ENCODE results near the gene SYPL1.
A peak's percentile ranks its signal among the peaks of the same experiment; 100 is the strongest.

SYPL1 gene

DNA sequence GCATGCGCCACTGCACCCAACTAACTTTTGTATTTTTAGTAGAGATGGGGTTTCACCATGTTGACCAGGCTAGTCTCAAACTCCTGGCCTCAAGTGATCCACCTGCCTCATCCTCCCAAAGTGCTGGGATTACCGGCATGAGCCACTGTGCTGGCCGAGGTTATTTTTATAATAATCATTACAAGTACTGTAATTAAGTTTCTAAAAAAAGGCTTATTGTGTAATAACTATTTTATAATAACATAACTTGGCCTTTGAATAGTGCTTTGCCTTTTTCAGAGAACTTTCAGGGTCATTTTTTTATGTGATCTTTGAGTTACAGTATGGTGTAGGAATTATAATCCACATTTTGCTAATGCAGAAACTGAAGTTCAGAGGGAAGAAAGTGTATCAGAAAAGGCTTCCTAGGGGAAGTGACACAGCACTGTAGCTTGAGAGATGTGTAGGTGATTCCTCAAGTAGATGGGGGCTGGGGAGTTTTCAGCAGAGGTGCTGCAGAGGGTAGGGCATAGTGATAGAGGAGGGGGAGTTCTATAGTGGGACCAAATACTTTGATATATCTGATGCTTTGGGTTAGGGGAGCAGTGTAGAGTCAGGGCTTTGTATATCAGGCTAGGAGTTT, 9.2 kb upstream of the SYPL1 start:
- DNase-seq, result no peak

DNA sequence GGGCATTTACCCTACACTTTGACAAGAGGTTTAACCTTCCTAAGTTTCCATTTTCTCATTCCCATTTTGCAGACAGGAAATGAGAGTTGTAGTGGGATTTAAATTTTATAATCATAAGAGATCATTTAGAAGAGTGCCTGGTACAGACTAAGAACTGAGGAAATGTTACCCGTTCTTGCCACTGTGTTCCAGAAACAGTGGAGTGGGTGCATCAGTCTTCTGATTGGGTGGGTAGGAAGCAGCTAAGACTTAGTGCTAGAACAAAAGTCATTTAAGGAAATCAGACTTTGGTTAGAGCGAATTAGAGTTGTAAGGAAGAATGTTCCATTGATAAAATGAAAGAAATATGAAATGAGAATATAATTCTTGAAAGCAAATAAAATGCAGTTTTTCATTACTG, 8.4 kb upstream of the SYPL1 start:
- DNase-seq, result no peak

- DNase-seq, result no peak
These were observed 7.6 kb upstream of the SYPL1 start for GRCh38 chr7:106119719-106120118.

DNA sequence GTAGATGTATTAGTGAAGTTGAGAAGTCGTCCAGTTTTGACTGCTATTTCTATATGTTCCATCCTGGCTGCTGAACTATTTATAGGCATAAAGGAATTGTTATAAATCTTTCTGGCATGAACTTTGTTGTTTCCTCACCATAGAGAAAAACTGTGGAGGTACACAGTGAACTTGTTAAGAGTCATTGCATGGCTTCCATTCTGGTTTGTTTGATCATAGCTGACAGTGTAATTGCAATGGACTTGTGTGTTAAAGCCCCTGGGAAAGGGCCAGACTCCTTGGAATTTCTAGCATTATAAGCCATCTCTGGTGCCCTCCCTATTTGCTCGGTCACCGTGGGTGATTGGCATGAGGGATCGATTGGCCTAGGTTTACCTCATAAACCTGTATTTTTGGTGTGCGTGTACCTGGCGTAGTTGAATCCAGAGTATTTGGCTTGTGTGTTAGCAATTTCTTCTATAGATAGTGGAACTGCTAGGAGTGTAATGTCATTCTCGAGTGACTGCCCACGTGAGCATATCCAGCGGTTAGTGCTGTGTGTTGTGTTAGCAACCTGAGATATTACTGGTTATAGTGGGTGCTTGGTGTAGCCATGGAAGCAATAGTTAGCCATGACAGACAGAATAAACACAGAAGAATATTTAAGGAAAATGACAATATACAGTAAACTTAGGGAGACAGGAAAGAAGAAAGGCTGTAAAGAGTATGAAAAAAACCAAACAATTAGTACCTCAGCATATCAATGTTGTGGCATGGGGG, 5.9 kb upstream of the SYPL1 start:
- no peak for DNase-seq

DNA sequence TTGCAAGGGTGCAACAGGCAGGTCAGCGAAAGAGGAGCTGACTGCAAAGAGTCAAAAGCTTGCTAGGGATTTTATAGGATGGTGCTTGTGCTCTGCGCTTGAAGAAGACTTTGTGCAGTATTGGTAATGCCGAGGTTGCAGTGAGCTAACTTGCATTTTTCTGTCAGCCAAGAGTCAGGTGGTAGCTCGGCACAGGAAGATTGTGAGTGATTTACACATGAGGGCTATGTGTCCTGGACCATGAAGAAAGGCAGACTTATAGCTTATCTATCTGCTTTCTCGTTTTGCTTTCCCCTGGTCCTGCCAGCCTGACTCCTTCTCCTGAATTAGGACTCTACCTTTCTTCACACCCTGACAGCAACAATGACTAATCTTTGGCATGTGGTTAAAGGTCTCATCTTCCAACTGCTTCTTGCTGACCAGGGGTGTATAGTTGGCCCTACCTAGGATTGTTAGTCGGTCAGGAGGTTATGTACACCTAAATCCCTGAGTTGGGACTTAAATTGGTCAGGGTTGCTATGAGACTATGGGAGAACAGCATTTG, 4.1 kb upstream of the SYPL1 start:
- DNase-seq, result no peak

GRCh38 chr7:106114716-106115383, 2.7 kb upstream of the SYPL1 start:
- DNase-seq, result no peak

GRCh38 chr7:106112972-106113421, 885 bp upstream of the SYPL1 start:
- no peak for DNase-seq

- peak; percentile 55 for DNase-seq
These were observed 426 bp downstream of the SYPL1 start for GRCh38 chr7:106111655-106112117.

DNA sequence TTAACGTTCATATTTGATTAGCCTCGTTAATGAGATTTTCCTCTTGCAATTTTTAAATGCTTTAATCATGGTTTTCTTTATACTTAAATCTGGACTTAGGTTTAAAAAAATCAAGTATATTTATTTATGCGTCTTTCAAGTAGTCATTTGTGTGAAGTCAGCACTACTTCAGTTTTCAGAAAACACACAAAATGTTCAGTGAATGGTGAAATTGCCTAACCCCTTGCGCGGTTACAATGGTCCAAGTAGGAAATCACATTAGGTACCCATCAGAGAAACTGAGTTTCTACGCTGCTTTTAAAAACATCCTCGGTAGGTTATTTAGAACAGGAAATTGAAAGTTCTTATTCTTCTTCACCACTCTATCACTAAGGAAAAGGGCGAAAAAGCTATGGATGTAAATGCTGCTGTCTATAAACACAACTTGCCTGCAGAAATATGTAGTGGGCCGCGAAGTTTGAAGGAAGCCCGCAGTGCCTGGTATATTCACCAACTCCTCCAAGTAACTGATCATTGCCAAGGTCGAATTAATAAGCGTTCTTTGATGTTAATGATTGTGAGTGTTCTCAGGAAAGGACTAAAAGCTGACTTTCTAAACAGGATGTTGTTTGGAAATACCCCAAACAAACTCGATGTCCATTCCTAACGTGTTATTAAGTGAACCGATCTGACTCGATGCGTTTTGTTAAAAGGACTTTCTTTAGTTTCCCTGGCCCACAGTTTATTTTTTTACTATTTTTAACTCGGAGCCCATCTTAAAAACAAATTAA, 1.0 kb downstream of the SYPL1 start:
- DNase-seq, result no peak

DNA sequence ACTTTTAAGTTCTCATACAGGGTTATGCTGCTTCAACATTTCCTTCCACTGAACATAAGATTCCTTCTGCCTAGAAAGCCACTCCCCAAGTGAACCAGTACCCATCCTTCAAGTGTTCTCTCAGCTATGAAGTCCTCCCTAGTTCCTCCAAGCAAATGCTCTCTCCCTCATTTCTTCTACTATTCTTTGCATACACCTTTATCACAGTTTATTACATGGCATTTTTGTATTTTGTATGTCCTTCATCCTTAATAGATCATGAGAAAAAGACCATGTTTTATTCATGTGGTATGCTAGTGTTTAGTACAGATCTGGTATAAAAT, 1.9 kb downstream of the SYPL1 start:
- no peak for DNase-seq

GRCh38 chr7:106109521-106110237, 2.4 kb downstream of the SYPL1 start:
- no peak for DNase-seq

DNA sequence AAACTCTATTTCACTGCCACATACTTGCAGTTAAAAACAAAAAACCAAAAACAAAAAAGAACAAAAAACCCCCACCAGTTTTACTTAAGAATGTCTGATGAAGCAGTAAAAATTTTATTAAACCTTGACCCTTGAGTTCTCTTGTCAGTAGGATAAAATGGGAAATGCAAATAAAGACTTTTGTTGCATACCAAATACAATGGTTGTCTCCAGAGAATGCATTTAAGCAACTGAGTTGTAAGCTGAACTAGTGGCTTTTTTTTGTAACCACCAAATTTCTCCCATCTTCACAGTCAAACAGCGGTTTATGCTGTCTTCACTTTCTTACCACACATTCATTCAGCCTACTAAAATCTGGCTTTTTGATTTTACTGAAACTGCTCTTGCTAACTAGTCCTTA, 3.1 kb downstream of the SYPL1 start:
- DNase-seq, result no peak

DNA sequence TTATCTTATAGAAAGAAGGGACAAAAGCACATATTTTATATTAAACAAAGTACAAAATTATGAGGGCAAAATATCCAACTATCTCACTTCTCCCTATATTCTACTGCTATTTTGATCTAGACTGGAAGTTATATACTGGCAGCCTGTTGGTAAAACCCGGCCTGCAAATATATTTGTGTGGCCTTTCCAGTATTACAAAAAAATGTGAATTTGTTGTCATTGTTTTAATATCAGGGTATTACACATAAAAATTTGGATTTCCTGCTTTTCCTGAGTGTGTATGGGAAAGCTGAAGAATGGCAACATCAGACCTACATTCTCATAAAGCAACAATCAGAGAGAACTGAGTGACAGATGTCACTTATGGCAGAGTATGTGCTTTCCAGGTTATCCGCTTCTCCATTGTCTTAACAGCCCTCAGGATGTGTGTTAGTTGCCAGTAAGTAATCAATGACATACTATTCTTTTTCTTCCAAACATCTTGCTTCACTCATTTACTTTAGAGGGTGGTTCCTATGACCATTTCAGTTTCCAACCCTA, 7.3 kb downstream of the SYPL1 start:
- no peak for DNase-seq

GRCh38 chr7:106102387-106102966, 9.6 kb downstream of the SYPL1 start:
- no peak for DNase-seq

DNA sequence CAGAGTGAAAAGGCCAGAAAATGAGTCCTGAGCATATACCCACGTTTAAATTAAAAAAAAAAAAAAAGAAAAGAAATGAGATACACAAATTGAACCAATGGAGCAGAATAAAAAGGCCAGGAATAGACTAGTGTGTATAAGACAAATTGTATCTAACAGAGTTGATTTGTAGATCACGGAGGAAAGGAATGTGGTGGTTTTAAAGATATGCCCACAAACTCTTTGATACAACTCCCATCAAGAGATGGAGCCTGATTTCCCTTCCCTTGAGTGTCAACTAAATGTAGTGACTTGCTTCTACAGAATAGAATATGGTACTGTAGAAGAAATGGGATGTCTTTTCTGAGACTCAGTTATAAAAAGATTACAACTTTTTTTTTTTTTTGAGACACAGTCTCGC, 10.4 kb downstream of the SYPL1 start:
- DNase-seq, result no peak

GRCh38 chr7:106100863-106101629, 11.1 kb downstream of the SYPL1 start:
- no peak for DNase-seq

GRCh38 chr7:106099539-106099938, 12.6 kb downstream of the SYPL1 start:
- no peak for DNase-seq

DNA sequence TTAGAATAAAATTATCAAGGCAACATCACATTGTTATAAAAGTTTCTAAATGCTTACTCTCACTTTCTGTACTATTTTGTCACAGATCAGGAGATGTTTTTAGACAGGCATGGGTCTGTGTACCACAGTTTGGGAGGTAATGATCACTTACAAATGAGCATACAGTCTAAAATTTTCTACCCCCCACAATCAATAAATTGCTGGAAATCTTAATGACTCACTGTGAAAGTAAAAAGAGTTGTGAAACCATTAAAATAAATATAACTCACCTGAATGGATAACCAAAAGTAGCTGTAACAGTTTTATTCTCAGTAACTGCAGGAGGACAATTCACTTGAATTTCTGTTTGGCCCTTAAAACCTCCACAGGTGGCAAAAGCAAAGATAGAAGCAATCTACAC, 13.2 kb downstream of the SYPL1 start:
- no peak for DNase-seq

DNA sequence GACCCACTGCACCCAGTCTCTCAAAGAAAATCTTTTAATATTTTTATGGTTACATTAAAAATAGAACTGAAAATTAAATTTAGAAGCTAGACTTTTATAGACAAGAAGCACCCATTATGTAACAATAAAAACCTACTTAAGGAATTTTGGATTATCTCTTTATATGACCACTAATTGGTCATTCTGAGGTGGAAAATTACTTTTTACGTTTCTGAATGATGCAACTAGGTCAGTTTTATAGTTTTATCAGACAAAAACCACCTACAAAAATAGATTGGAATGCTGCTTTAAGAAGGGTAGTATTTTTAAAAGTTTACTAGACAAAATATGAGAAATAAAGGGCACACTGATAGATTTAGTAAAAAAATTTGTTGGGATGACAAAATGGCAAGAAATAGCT, 16.5 kb downstream of the SYPL1 start:
- DNase-seq, result no peak

DNA sequence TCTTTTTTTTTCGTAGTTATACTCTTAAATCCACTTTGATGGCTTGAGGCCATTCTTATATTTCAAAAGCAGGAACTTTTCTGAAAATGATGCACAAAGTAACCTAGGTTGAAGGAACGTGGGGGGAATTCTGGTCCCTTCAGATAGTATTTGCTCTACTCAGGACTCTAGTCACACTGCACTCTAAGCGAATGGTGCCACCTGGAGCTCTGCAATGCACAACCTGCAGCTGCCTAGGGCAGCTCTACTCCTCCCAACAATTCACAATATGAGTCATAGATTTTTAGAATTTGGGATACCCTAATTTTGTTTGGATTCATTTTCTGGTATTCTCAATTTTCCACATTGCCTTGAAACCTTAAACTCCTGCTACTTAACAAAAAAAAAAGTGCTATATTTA, 17.3 kb downstream of the SYPL1 start:
- no peak for DNase-seq

GRCh38 chr7:106092204-106092603, 19.9 kb downstream of the SYPL1 start:
- no peak for DNase-seq
